Endothelial cell of umbilical vein (primary cell): ENCODE results near the gene RNF125. TPM values are rescaled to one million over a fixed set of nuclear protein-coding genes. Genes with fewer than 3 reads are reported as not detected.

Source experiments
- BruUV-seq: library from RNA; stranded (reverse); fragments of 400-500 nt; replicated peaks from 2 replicates; lab custom pipeline; 2021; lab: Mats Ljungman, UMichigan
- CTCF ChIA-PET: fragments of 300-600, 350-600 bp; sonication (Branson Sonifier 250); formaldehyde crosslinking; loops from one replicate; lab custom pipeline; 2021; ENCODE audit warnings: antibody characterized with exemption, inconsistent platforms; lab: Charles Lee
- POLR2A ChIA-PET: fragments of 300-600, 350-600 bp; sonication (Branson Sonifier 250); formaldehyde crosslinking; loops from one replicate; lab custom pipeline; 2021; ENCODE audit warnings: antibody characterized with exemption, inconsistent platforms; lab: Charles Lee
- DNase-seq: peaks from one replicate; pipeline ENCODE4 v3.0.0-alpha.2; 2011; ENCODE audit warnings: low read depth, low spot score
- FAIRE-seq: peaks from 2 replicates; lab custom pipeline; 2011; peaks lifted over from hg19 to GRCh38; lab: Jason Lieb, UNC
- H2AFZ ChIP-seq: 2 replicates; pipeline ENCODE4 v1.6.0; 2012; ENCODE audit warnings: low read depth, low read length, control low read depth, inconsistent platforms
- H3K27ac ChIP-seq: 2 replicates; pipeline ENCODE4 v1.5.1; 2011; ENCODE audit warnings: low read depth, mild to moderate bottlenecking, control low read depth, low read length, moderate library complexity; ENCODE audit not compliant: insufficient read depth
- H3K27me3 ChIP-seq, 2 experiments: 2 replicates each; pipeline versions ENCODE4 v1.6.0 to v1.6.1; 2011; ENCODE audit warnings: low read length in 2 of 2, mixed read lengths in 1 of 2; ENCODE audit not compliant: control insufficient read depth in 2 of 2, insufficient read depth in 2 of 2
- H3K36me3 ChIP-seq, 2 experiments: 2 replicates in 1 of 2; 3 replicates in 1 of 2; pipeline ENCODE4 v1.5.1; 2011; ENCODE audit warnings: low read length in 2 of 2, mild to moderate bottlenecking in 1 of 2, moderate library complexity in 1 of 2; ENCODE audit not compliant: control insufficient read depth in 2 of 2, insufficient read depth in 2 of 2; ENCODE audit errors: extremely low read depth in 1 of 2
- H3K4me1 ChIP-seq: 3 replicates; pipeline ENCODE4 v1.5.1; 2011; ENCODE audit warnings: mild to moderate bottlenecking, low read length; ENCODE audit not compliant: control insufficient read depth, insufficient read depth; ENCODE audit errors: extremely low read depth
- H3K4me2 ChIP-seq: 2 replicates; pipeline ENCODE4 v1.6.1; 2011; ENCODE audit warnings: low read length, control low read depth, mixed read lengths; ENCODE audit not compliant: insufficient read depth
- H3K4me3 ChIP-seq, 3 experiments: fragments of 200-600 bp in 1 of 3; sonication (generic), shearing (Covaris generic) in 1 of 3; replicated peaks in 1 of 3; 2 replicates each; pipeline ENCODE4 v1.5.1; 2011 to 2016; ENCODE audit warnings: control low read depth in 3 of 3, low read length in 3 of 3, mild to moderate bottlenecking in 2 of 3, inconsistent platforms in 1 of 3, low read depth in 1 of 3, moderate library complexity in 1 of 3; ENCODE audit not compliant: insufficient read depth in 1 of 3
- H3K79me2 ChIP-seq: 2 replicates; pipeline ENCODE4 v1.6.0; 2012; ENCODE audit warnings: low read length, inconsistent platforms; ENCODE audit not compliant: control insufficient read depth, insufficient read depth
- H3K9ac ChIP-seq: replicated peaks from 2 replicates; pipeline ENCODE3; 2011; ENCODE audit warnings: low read length, control low read depth; ENCODE audit not compliant: insufficient read depth; ENCODE audit errors: extremely low read depth
- H3K9me1 ChIP-seq: replicated peaks from 3 replicates; pipeline ENCODE4 v1.6.0; 2011; ENCODE audit warnings: mild to moderate bottlenecking, low read length; ENCODE audit not compliant: control insufficient read depth, insufficient read depth; ENCODE audit errors: extremely low read depth
- H3K9me3 ChIP-seq: replicated peaks from 2 replicates; pipeline ENCODE4 v1.5.1; 2012; ENCODE audit warnings: low read length, inconsistent platforms; ENCODE audit not compliant: control insufficient read depth, insufficient read depth
- H4K20me1 ChIP-seq: replicated peaks from 2 replicates; pipeline ENCODE3; 2011; ENCODE audit warnings: mild to moderate bottlenecking, low read length; ENCODE audit not compliant: control insufficient read depth, insufficient read depth; ENCODE audit errors: extremely low read depth
- CTCF ChIP-seq, 2 donors: IDR thresholded peaks; 1 replicate in 1 of 2; 2 replicates in 1 of 2; pipeline ENCODE4 v1.5.1; 2011; ENCODE audit warnings: low read length in 2 of 2, mild to moderate bottlenecking in 2 of 2, moderate library complexity in 2 of 2, control low read depth in 1 of 2, inconsistent platforms in 1 of 2, low read depth in 1 of 2; ENCODE audit not compliant: insufficient read depth in 1 of 2; ENCODE audit errors: extremely low read depth in 1 of 2
- EZH2 ChIP-seq: IDR thresholded peaks from 2 replicates; pipeline ENCODE4 v1.6.1; 2012; ENCODE audit warnings: borderline replicate concordance, low read depth, mild to moderate bottlenecking, moderate library complexity, low read length, inconsistent platforms; ENCODE audit not compliant: severe bottlenecking
- FOS ChIP-seq: IDR thresholded peaks from 2 replicates; pipeline ENCODE4 v1.6.1; 2011; ENCODE audit warnings: mild to moderate bottlenecking, low read length, moderate library complexity, borderline replicate concordance; ENCODE audit not compliant: insufficient read depth
- GATA2 ChIP-seq: IDR thresholded peaks from 2 replicates; pipeline ENCODE4 v1.7.0; 2011; ENCODE audit warnings: low read depth, mild to moderate bottlenecking, moderate library complexity, mixed read lengths, low read length; ENCODE audit not compliant: insufficient read length, insufficient read depth
- JUN ChIP-seq: IDR thresholded peaks from 2 replicates; pipeline ENCODE4 v1.6.1; 2011; ENCODE audit warnings: borderline replicate concordance, low read depth; ENCODE audit not compliant: insufficient read length, insufficient read depth
- MAX ChIP-seq: IDR thresholded peaks from 2 replicates; pipeline ENCODE4 v1.6.1; 2011; ENCODE audit not compliant: insufficient read depth, insufficient read length
- MYC ChIP-seq: IDR thresholded peaks from one replicate; pipeline ENCODE4 v1.6.1; 2011; ENCODE audit warnings: mild to moderate bottlenecking, low read depth, low read length
- POLR2A ChIP-seq: IDR thresholded peaks from 2 replicates; pipeline ENCODE4 v1.6.1; 2012; ENCODE audit warnings: low read depth, mild to moderate bottlenecking, control low read depth, low read length
- POLR2AphosphoS5 ChIP-seq: IDR thresholded peaks from 2 replicates; pipeline ENCODE4 v1.6.1; 2012; ENCODE audit warnings: low read depth, mild to moderate bottlenecking, control low read depth, low read length, moderate library complexity; ENCODE audit not compliant: insufficient read depth
- dilution Hi-C: fragments of 300-500 bp; cut with MboI; formaldehyde crosslinking; loops from one replicate; pipeline ENCODE4 v1.15.0; 2019; ENCODE audit warnings: low sequenced_read_pairs; ENCODE audit not compliant: extremely low pct_ligation_motif_present
- intact Hi-C: fragments of 100-400 bp; cut with micrococcal nuclease; formaldehyde crosslinking; loops from one replicate; pipeline ENCODE4 v1.10.0; 2022
- polyA plus RNA-seq, 4 experiments: library from polyadenylated mRNA; depleted of rRNA in 3 of 4; stranded (reverse) in 3 of 4; unstranded in 1 of 4; fragments of >200 nt; gene quantifications; 2 replicates each; pipeline versions ENCODE4 v1.2.1 to v1.2.3, GENCODE V29; 2011 to 2012; ENCODE audit warnings: missing spikeins in 1 of 4
- total RNA-seq: library from RNA; stranded (reverse); gene quantifications from 2 replicates; pipeline ENCODE4 v1.2.3, GENCODE V29; 2021

The RNF125 gene
- total and polyA plus RNA-seq, 2 donors (not counting 3 experiments of a cell fraction or from before 2014, with no cell fraction given) = 0.73 to 1.3 TPM

GRCh38 chr18:32067375-32068167, 48.9 kb downstream of the RNF125 start:
- Histone ChIP-seq H3K27ac (no peak overlapping the region), H3K4me3 (no peak overlapping the region), H3K79me2 (no peaks in the 10 kb centered on the region), H3K9me3 (no peaks in the 10 kb centered on the region), H2AFZ (no peak overlapping the region), H3K36me3 (no peaks in the 10 kb centered on the region), H3K4me1 (no peaks in the 10 kb centered on the region), H3K4me2 (no peak overlapping the region), H3K9ac (no peak overlapping the region), H3K27me3 (no peaks in the 10 kb centered on the region), H3K9me1 (no peaks in the 10 kb centered on the region), H4K20me1 (no peaks in the 10 kb centered on the region)
- TF ChIP-seq EZH2 (no peak), MYC (no peak), CTCF (IDR thresholded peaks at IDR 0.05; ENCODE audit: extremely low read depth in 1 of 2, insufficient read depth in 1 of 2, low read depth in 1 of 2, low read length in 2 of 2) (no peak), FOS (no peak), JUN (no peak), POLR2A (no peak), POLR2AphosphoS5 (no peak), MAX (no peak), GATA2 (no peak)
- ChIA-PET POLR2A (no interaction called here), CTCF (no interaction called here)
- DNase-seq (no peak), FAIRE-seq (no peak)
- no TSS peak for BruUV-seq
- intact Hi-C loops = no loop called here
- dilution Hi-C loops = no loop called here
